ENCODE results near the gene RNU7-1. TPM values are rescaled to one million over a fixed set of nuclear protein-coding genes. Genes with fewer than 3 reads are reported as not detected.

RNU7-1 gene
- total and polyA plus RNA-seq, 2 donors, result not detected

- Histone ChIP-seq H3K4me1 (ENCODE audit: insufficient read depth) (no peaks in the 10 kb centered on the region), H3K27ac (ENCODE audit: low read depth) (peak overlapping the region; percentile 85), H3K36me3 (ENCODE audit: insufficient read depth) (no peaks in the 10 kb centered on the region), H3K4me3 (ENCODE audit: low read depth, low read length) (no peak overlapping the region)
- WGBS, result 4% methylated on average over 1 of the region's 1 CpG
- no peak for DNase-seq (ENCODE audit: extremely low spot score)
These were observed 18.4 kb upstream of the RNU7-1 start for GRCh38 chr12:6925239-6925539.

GRCh38 chr12:6925540-6926279, 17.9 kb upstream of the RNU7-1 start:
- 7% methylated on average over 8 of the region's 8 CpGs for WGBS
- no peak for DNase-seq (ENCODE audit: extremely low spot score)
- Histone ChIP-seq H3K27ac (ENCODE audit: low read depth) (peak overlapping the region; percentile 85), H3K4me3 (ENCODE audit: low read depth, low read length) (peak overlapping the region; percentile 23), H3K4me1 (ENCODE audit: insufficient read depth) (no peaks in the 10 kb centered on the region), H3K36me3 (ENCODE audit: insufficient read depth) (no peaks in the 10 kb centered on the region)

- H3K4me3 ChIP-seq (ENCODE audit: low read depth, low read length), result peak within 1 kb of the TSS; percentile 98
- H3K27ac ChIP-seq (ENCODE audit: low read depth), result peak within 1 kb of the TSS; percentile 86
- peak; percentile 81 for DNase-seq (ENCODE audit: extremely low spot score)
- H3K4me1 ChIP-seq (ENCODE audit: insufficient read depth), result no peaks in the 10 kb centered on the region
- H3K36me3 ChIP-seq (ENCODE audit: insufficient read depth), result no peaks in the 10 kb centered on the region
- under 1% methylated on average over 66 of the region's 66 CpGs for WGBS
These were observed 16.1 kb upstream of the RNU7-1 start, which contains the start of gene ATN1 for GRCh38 chr12:6927379-6928021. Gene ATN1, plus strand, starts transcription at chr12:6927959. Its CDS starts 6,043 bp downstream, at chr12:6934002.

GRCh38 chr12:6928022-6928702, 15.5 kb upstream of the RNU7-1 start:
- Histone ChIP-seq H3K4me3 (ENCODE audit: low read depth, low read length) (peak overlapping the region; percentile 98), H3K27ac (ENCODE audit: low read depth) (peak overlapping the region; percentile 86), H3K4me1 (ENCODE audit: insufficient read depth) (no peaks in the 10 kb centered on the region), H3K36me3 (ENCODE audit: insufficient read depth) (no peaks in the 10 kb centered on the region)
- under 1% methylated on average over 71 of the region's 79 CpGs for WGBS
- no peak for DNase-seq (ENCODE audit: extremely low spot score)

GRCh38 chr12:6928703-6929407, 14.8 kb upstream of the RNU7-1 start:
- H3K4me3 ChIP-seq (ENCODE audit: low read depth, low read length), result peak overlapping the region; percentile 98
- no peak for DNase-seq (ENCODE audit: extremely low spot score)
- no peaks in the 10 kb centered on the region for H3K4me1 ChIP-seq (ENCODE audit: insufficient read depth)
- WGBS, result 5% methylated on average over 19 of the region's 19 CpGs
- peak overlapping the region; percentile 82 for H3K27ac ChIP-seq (ENCODE audit: low read depth)
- H3K36me3 ChIP-seq (ENCODE audit: insufficient read depth), result no peaks in the 10 kb centered on the region

- DNase-seq (ENCODE audit: extremely low spot score), result no peak
- peak overlapping the region; percentile 98 for H3K4me3 ChIP-seq (ENCODE audit: low read depth, low read length)
- H3K4me1 ChIP-seq (ENCODE audit: insufficient read depth), result no peaks in the 10 kb centered on the region
- no peak overlapping the region for H3K27ac ChIP-seq (ENCODE audit: low read depth)
- WGBS, result 37% methylated on average over 7 of the region's 7 CpGs
- peaks cover 2% of the 10 kb centered on the region for H3K36me3 ChIP-seq (ENCODE audit: insufficient read depth)
These were observed 13.9 kb upstream of the RNU7-1 start for GRCh38 chr12:6929466-6930452.

- Histone ChIP-seq H3K4me3 (ENCODE audit: low read depth, low read length) (no peak overlapping the region), H3K4me1 (ENCODE audit: insufficient read depth) (no peaks in the 10 kb centered on the region), H3K36me3 (ENCODE audit: insufficient read depth) (peaks cover 5% of the 10 kb centered on the region), H3K27ac (ENCODE audit: low read depth) (no peak overlapping the region)
- 44% methylated on average over 1 of the region's 1 CpG for WGBS
- no peak for DNase-seq (ENCODE audit: extremely low spot score)
These were observed 10.8 kb upstream of the RNU7-1 start for GRCh38 chr12:6932766-6933165.

- Histone ChIP-seq H3K27ac (ENCODE audit: low read depth) (peak overlapping the region; percentile 15), H3K4me3 (ENCODE audit: low read depth, low read length) (no peak overlapping the region), H3K4me1 (ENCODE audit: insufficient read depth) (no peaks in the 10 kb centered on the region), H3K36me3 (ENCODE audit: insufficient read depth) (peaks cover 5% of the 10 kb centered on the region)
- whole genome bisulfite sequencing, result 40% methylated on average over 8 of the region's 8 CpGs
- DNase-seq (ENCODE audit: extremely low spot score), result no peak
These were observed 9.5 kb upstream of the RNU7-1 start for GRCh38 chr12:6934110-6934509.

- DNase-seq (ENCODE audit: extremely low spot score), result no peak
- H3K4me3 ChIP-seq (ENCODE audit: low read depth, low read length), result no peak overlapping the region
- H3K27ac ChIP-seq (ENCODE audit: low read depth), result no peak overlapping the region
- H3K4me1 ChIP-seq (ENCODE audit: insufficient read depth), result no peaks in the 10 kb centered on the region
- 58% methylated on average over 14 of the region's 14 CpGs for WGBS
- H3K36me3 ChIP-seq (ENCODE audit: insufficient read depth), result peaks cover 5% of the 10 kb centered on the region
These were observed 8.0 kb upstream of the RNU7-1 start for GRCh38 chr12:6935371-6936193.

GRCh38 chr12:6936194-6936635, 7.4 kb upstream of the RNU7-1 start:
- Histone ChIP-seq H3K4me1 (ENCODE audit: insufficient read depth) (no peaks in the 10 kb centered on the region), H3K4me3 (ENCODE audit: low read depth, low read length) (no peak overlapping the region), H3K36me3 (ENCODE audit: insufficient read depth) (peaks cover 5% of the 10 kb centered on the region), H3K27ac (ENCODE audit: low read depth) (no peak overlapping the region)
- DNase-seq (ENCODE audit: extremely low spot score), result no peak
- WGBS, result 87% methylated on average over 3 of the region's 3 CpGs

GRCh38 chr12:6936636-6937480, 6.8 kb upstream of the RNU7-1 start:
- Histone ChIP-seq H3K4me3 (ENCODE audit: low read depth, low read length) (peak overlapping the region; percentile 50), H3K27ac (ENCODE audit: low read depth) (peak overlapping the region; percentile 79), H3K36me3 (ENCODE audit: insufficient read depth) (peaks cover 5% of the 10 kb centered on the region), H3K4me1 (ENCODE audit: insufficient read depth) (no peaks in the 10 kb centered on the region)
- DNase-seq (ENCODE audit: extremely low spot score), result no peak
- WGBS, result 23% methylated on average over 36 of the region's 36 CpGs

Measured in urinary bladder (tissue), 4 donors.